A204.1 (cell line): ENCODE results near the gene ACAP2.
"Not testable (repeated sequence)": the region's sequence is repeated elsewhere in the genome, so short reads cannot be mapped to it uniquely, and the experiment has no call there.

Experiments used
- FAIRE-seq: peaks from 2 replicates; lab custom pipeline; 2012; peaks lifted over from hg19 to GRCh38; lab: Jason Lieb, UNC

The ACAP2 gene

GRCh38 chr3:195385526-195385925, 57.3 kb downstream of the ACAP2 start:
- no peak for FAIRE-seq

- no peak for FAIRE-seq
Measured at GRCh38 chr3:195384952-195385351, 57.9 kb downstream of the ACAP2 start.

GRCh38 chr3:195372220-195372619, 70.6 kb downstream of the ACAP2 start:
- no peak for FAIRE-seq

GRCh38 chr3:195366200-195366925, 76.5 kb downstream of the ACAP2 start:
- FAIRE-seq: no peak

GRCh38 chr3:195365371-195365770, 77.4 kb downstream of the ACAP2 start:
- no peak for FAIRE-seq

- FAIRE-seq: not testable (repeated sequence)
Measured at GRCh38 chr3:195357797-195358196, 85.0 kb downstream of the ACAP2 start.

GRCh38 chr3:195356151-195357086, 86.4 kb downstream of the ACAP2 start:
- no peak for FAIRE-seq

GRCh38 chr3:195354009-195354408, 88.8 kb downstream of the ACAP2 start:
- FAIRE-seq: not testable (repeated sequence)

GRCh38 chr3:195352895-195353488, 89.8 kb downstream of the ACAP2 start:
- FAIRE-seq: no peak

GRCh38 chr3:195348426-195349115, 94.2 kb downstream of the ACAP2 start:
- no peak for FAIRE-seq

GRCh38 chr3:195337747-195338146, 105.1 kb downstream of the ACAP2 start:
- FAIRE-seq: no peak

GRCh38 chr3:195334967-195335366, 107.9 kb downstream of the ACAP2 start:
- FAIRE-seq: no peak

GRCh38 chr3:195319060-195319459, 123.8 kb downstream of the ACAP2 start:
- FAIRE-seq: no peak

- FAIRE-seq: no peak
Measured at GRCh38 chr3:195312714-195313113, 130.1 kb downstream of the ACAP2 start.

GRCh38 chr3:195307711-195308110, 135.1 kb downstream of the ACAP2 start:
- no peak for FAIRE-seq

GRCh38 chr3:195306369-195306768, 136.5 kb downstream of the ACAP2 start:
- FAIRE-seq: no peak

- FAIRE-seq: no peak
Measured at GRCh38 chr3:195302431-195302830, 140.4 kb downstream of the ACAP2 start.

- FAIRE-seq: no peak
Measured at GRCh38 chr3:195297446-195297845, 145.4 kb downstream of the ACAP2 start.

- FAIRE-seq: no peak
Measured at GRCh38 chr3:195296662-195297061, 146.2 kb downstream of the ACAP2 start.

GRCh38 chr3:195291121-195291520, 151.7 kb downstream of the ACAP2 start:
- FAIRE-seq: no peak

- FAIRE-seq: not testable (repeated sequence)
Measured at GRCh38 chr3:195290643-195291042, 152.2 kb downstream of the ACAP2 start.

GRCh38 chr3:195286115-195286872, 156.5 kb downstream of the ACAP2 start:
- FAIRE-seq: no peak
